Tibial nerve (tissue), 4 donors: ENCODE results near the gene FSD1L. TPM values are rescaled to one million over a fixed set of nuclear protein-coding genes. Genes with fewer than 3 reads are reported as not detected.
A peak's percentile ranks its signal among the peaks of the same experiment; 100 is the strongest.

Experiments
- DNase-seq, 2 donors: peaks; one replicate each; pipeline ENCODE4 v3.0.0-alpha.2; 2019; ENCODE audit warnings: low spot score in 2 of 2
- H3K27ac ChIP-seq, 4 donors: fragments of 200-600 bp; sonication (generic) in 3 of 4; one replicate each; pipeline ENCODE4 v1.5.1; 2017 to 2019; ENCODE audit warnings: mild to moderate bottlenecking in 1 of 4
- H3K27me3 ChIP-seq, 2 donors: fragments of 200-600 bp; sonication (generic) in 1 of 2; one replicate each; pipeline versions ENCODE4 v1.5.1 to v1.6.0; 2017 to 2019
- H3K36me3 ChIP-seq, 3 donors: fragments of 200-600 bp; sonication (generic); one replicate each; pipeline ENCODE4 v1.5.1; 2018 to 2019
- H3K4me1 ChIP-seq, 4 donors: fragments of 200-600 bp; sonication (generic) in 3 of 4; one replicate each; pipeline ENCODE4 v1.5.1; 2017 to 2019
- H3K4me3 ChIP-seq, 4 donors: fragments of 200-600 bp; sonication (generic) in 3 of 4; one replicate each; pipeline ENCODE4 v1.5.1; 2017 to 2019; ENCODE audit warnings: mild to moderate bottlenecking in 1 of 4, moderate library complexity in 1 of 4
- H3K9me3 ChIP-seq, 4 donors: fragments of 200-600 bp; sonication (generic) in 3 of 4; one replicate each; pipeline ENCODE4 v1.5.1; 2017 to 2019
- CTCF ChIP-seq, 5 experiments: fragments of 200-600 bp in 3 of 5; fragments of 450-650 bp in 2 of 5; sonication (generic) in 3 of 5; IDR thresholded peaks; one replicate each; pipeline ENCODE4 v1.5.1; 2016 to 2019; ENCODE audit warnings: antibody characterized with exemption in 5 of 5, mild to moderate bottlenecking in 3 of 5, moderate library complexity in 2 of 5
- EP300 ChIP-seq, 2 donors: sonication (generic); formaldehyde crosslinking; IDR thresholded peaks; one replicate each; pipeline ENCODE4 v1.6.1; 2017; ENCODE audit warnings: antibody characterized with exemption in 2 of 2, mild to moderate bottlenecking in 1 of 2
- POLR2A ChIP-seq, 2 donors: fragments of 450-650 bp; IDR thresholded peaks; one replicate each; pipeline ENCODE4 v1.6.1; 2017; ENCODE audit warnings: antibody characterized with exemption in 2 of 2, mild to moderate bottlenecking in 2 of 2, moderate library complexity in 2 of 2
- WGBS, 2 donors: methylation state at CpG; one replicate each; pipeline ENCODE4 v1.1.5; 2018; 5-methylcytosine and 5-hydroxymethylcytosine counted together
- total RNA-seq, 4 donors: library from RNA; depleted of rRNA; stranded (reverse); fragments of >200 nt; gene quantifications; one replicate each; pipeline ENCODE4 v1.1.0, GENCODE V29; 2016

The FSD1L gene
- total RNA-seq, 4 donors from 2014 or later: 2.9 to 13.2 (median 6.0) TPM

GRCh38 chr9:105436783-105437182, 11.1 kb upstream of the FSD1L start:
- H3K4me1 ChIP-seq: no peaks in the 10 kb centered on the region
- 89% methylated on average over 4 of the region's 4 CpGs for WGBS, 2 donors
- H3K9me3 ChIP-seq: no peaks in the 10 kb centered on the region
- H3K4me3 ChIP-seq: no peak overlapping the region
- no peaks in the 10 kb centered on the region for H3K36me3 ChIP-seq
- no peak overlapping the region for H3K27ac ChIP-seq
- H3K27me3 ChIP-seq: no peaks in the 10 kb centered on the region
- TF ChIP-seq POLR2A (IDR thresholded peaks at IDR 0.05): no peak
- TF ChIP-seq CTCF (IDR thresholded peaks at IDR 0.05): no peak
- TF ChIP-seq EP300 (IDR thresholded peaks at IDR 0.05): no peak
- DNase-seq: no peak

- TF ChIP-seq POLR2A (IDR thresholded peaks at IDR 0.05) (no peak), EP300 (IDR thresholded peaks at IDR 0.05) (no peak), CTCF (IDR thresholded peaks at IDR 0.05) (no peak)
- Histone ChIP-seq H3K4me3 (no peak overlapping the region), H3K4me1 (no peaks in the 10 kb centered on the region), H3K9me3 (no peaks in the 10 kb centered on the region), H3K27me3 (no peaks in the 10 kb centered on the region), H3K36me3 (no peaks in the 10 kb centered on the region), H3K27ac (no peak overlapping the region)
- DNase-seq: no peak
- 78 to 82% methylated on average over 1 of the region's 1 CpG for WGBS, 2 donors
These were observed 10.1 kb upstream of the FSD1L start for GRCh38 chr9:105437704-105438103.

- Histone ChIP-seq H3K36me3 (no peaks in the 10 kb centered on the region), H3K27me3 (no peaks in the 10 kb centered on the region), H3K9me3 (no peaks in the 10 kb centered on the region), H3K27ac (peak overlapping the region in 1 of 4 donors; percentile 28), H3K4me3 (no peak overlapping the region), H3K4me1 (no peaks in the 10 kb centered on the region)
- 44 to 56% methylated on average over 8 of the region's 8 CpGs for WGBS, 2 donors
- DNase-seq: no peak
- TF ChIP-seq POLR2A (IDR thresholded peaks at IDR 0.05) (no peak), EP300 (IDR thresholded peaks at IDR 0.05) (no peak), CTCF (IDR thresholded peaks at IDR 0.05) (no peak)
These were observed 9.6 kb upstream of the FSD1L start for GRCh38 chr9:105438141-105438806.

GRCh38 chr9:105439428-105439827, 8.4 kb upstream of the FSD1L start:
- DNase-seq: no peak
- Histone ChIP-seq H3K4me3 (no peak overlapping the region), H3K9me3 (no peaks in the 10 kb centered on the region), H3K4me1 (no peaks in the 10 kb centered on the region), H3K27ac (no peak overlapping the region), H3K36me3 (no peaks in the 10 kb centered on the region), H3K27me3 (no peaks in the 10 kb centered on the region)
- no peak for TF ChIP-seq CTCF (IDR thresholded peaks at IDR 0.05)
- TF ChIP-seq POLR2A (IDR thresholded peaks at IDR 0.05): no peak
- TF ChIP-seq EP300 (IDR thresholded peaks at IDR 0.05): no peak

GRCh38 chr9:105441616-105442160, 6.1 kb upstream of the FSD1L start:
- H3K4me1 ChIP-seq: no peaks in the 10 kb centered on the region
- no peak for DNase-seq
- H3K4me3 ChIP-seq: no peak overlapping the region
- H3K27ac ChIP-seq: no peak overlapping the region
- no peaks in the 10 kb centered on the region for H3K27me3 ChIP-seq
- no peak for TF ChIP-seq EP300 (IDR thresholded peaks at IDR 0.05)
- WGBS, 2 donors: 72 to 86% methylated on average over 2 of the region's 2 CpGs
- no peaks in the 10 kb centered on the region for H3K36me3 ChIP-seq
- H3K9me3 ChIP-seq: no peaks in the 10 kb centered on the region
